GM13977 (cell line): Measurements from ENCODE around the gene OTULIN.

Experiments
- DNase-seq: peaks from one replicate; pipeline ENCODE4 v3.0.0; 2012; ENCODE audit warnings: low spot score
- CTCF ChIP-seq: IDR thresholded peaks from 2 replicates; pipeline ENCODE4 v1.5.1; 2012; ENCODE audit warnings: mild to moderate bottlenecking, control low read depth; ENCODE audit not compliant: insufficient read depth; ENCODE audit errors: extremely low read depth, missing control alignments
- in situ Hi-C: fragments of 300-500 bp; cut with MboI; formaldehyde crosslinking; loops from one replicate; pipeline ENCODE4 v1.12.0; 2022; ENCODE audit warnings: low sequenced_read_pairs, low pct_unique_long_range_greater_than_20kb, mixed read lengths, inconsistent platforms; ENCODE audit not compliant: unreplicated experiment

OTULIN gene

DNA sequence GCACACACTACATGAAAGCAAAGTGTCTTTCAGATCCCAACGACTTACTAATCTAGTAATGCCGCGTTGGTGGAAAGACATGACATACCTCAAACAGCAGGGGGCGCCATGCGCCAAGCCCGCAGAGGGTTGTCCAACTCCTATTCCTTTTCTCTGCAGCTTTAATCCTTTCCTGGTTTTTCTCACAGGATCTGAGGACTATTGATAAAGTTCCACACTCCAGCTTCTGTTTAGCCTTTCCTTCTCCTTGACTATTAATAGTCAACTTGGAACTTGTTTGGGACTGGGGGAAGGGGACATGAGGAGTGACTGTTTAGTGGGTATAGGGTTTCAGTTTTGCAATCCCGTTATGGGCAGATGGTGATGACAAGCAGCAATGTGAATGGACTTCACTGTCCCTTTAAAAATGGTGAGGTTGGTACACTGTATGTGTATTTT, 62.9 kb downstream of the OTULIN start:
- TF ChIP-seq CTCF = peak; percentile 84
- DNase-seq = peak; percentile 78
- in situ Hi-C loops = loop anchor here (10.0 kb wide), 1 partner anchor 277 kb away; no protein-coding TSS in a partner anchor

DNA sequence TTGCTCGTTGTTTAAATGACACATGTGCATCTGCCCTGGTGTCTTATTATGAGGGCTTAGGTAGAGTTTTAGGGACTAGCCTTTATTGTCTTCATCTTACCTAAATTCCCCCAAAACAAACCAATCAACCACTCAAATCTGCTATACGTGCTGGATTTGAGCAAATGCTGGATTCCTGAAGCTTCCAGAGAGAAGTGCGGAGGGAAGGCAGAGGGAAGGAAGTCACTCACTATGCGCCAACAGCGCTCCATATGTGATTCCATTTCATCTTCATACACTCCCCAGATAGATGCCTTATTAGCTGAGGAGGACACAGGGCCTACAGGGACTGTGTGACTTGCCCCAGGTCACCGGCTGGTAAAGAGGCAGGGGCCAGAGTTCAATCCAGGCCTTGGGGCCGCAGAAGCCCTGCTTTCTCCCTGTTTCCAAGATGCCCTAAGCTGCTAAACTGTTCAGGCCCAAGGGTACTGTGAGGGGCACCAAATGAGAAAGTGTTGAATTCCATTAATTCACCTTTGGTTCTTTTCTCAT, 63.5 kb downstream of the OTULIN start:
- in situ Hi-C loops = loop anchor here (10.0 kb wide), 1 partner anchor 277 kb away; no protein-coding TSS in a partner anchor
- no peak for DNase-seq
- no peak for TF ChIP-seq CTCF

GRCh38 chr5:14728459-14728938, 64.0 kb downstream of the OTULIN start:
- no peak for TF ChIP-seq CTCF
- no peak for DNase-seq
- in situ Hi-C loops = loop anchor here (10.0 kb wide), 1 partner anchor 276 kb away; no protein-coding TSS in a partner anchor

GRCh38 chr5:14729448-14730385, 65.2 kb downstream of the OTULIN start:
- no peak for DNase-seq
- TF ChIP-seq CTCF = no peak
- in situ Hi-C loops = loop anchor here (10.0 kb wide), 1 partner anchor 275 kb away; no protein-coding TSS in a partner anchor

DNA sequence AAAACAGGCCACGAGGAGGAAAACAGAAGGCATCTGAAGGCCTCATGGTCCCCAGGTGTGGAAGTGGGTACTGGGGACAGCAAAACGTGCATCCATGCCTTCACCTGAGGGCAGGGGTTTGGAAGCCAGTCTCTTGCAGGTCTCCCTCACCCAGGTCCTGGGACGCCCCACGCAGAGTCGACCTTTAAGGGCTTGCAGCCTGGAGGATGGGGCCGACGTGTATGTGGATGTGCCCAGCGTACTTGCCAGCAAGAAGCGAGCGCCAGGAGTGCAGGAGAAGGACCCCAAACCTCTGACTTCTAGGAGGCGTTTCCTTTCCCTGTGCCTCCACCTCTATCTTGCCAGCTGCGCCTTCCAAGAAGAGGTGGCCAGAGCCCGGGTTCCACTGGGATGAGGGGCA, 65.9 kb downstream of the OTULIN start:
- TF ChIP-seq CTCF = no peak
- in situ Hi-C loops = no loop called here
- DNase-seq = no peak

DNA sequence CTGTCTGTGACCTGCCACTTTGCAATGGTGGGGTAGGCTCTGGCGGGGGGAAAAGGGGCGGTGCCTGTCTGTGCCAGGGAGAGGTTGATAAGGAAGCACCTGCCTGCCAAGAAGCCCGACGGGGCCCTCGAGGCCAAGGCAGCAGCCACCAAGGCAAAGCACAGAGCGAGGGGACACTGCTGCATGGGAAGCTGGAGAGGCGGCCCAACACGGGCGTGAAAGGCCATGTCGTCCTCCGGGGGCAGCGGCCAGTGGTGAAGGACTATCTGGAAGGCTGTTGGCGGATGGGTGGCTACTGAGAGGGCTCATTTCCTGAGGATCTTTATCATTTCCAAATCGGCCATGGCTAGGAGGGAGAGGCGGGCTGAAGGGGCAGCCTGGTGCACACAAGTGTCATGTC, 66.4 kb downstream of the OTULIN start:
- DNase-seq = no peak
- no peak for TF ChIP-seq CTCF
- in situ Hi-C loops = no loop called here
